Measurements from ENCODE around the gene RBM33.

The RBM33 gene

GRCh38 chr7:155738104-155738503 is 93.6 kb downstream of the RBM33 start:
- Histone ChIP-seq H3K18ac (ENCODE audit: low read length) (no peak overlapping the region), H2AK5ac (ENCODE audit: low read depth, low read length) (no peak overlapping the region), H3K27me3 (ENCODE audit: control insufficient read depth in 3 of 3, insufficient read depth in 3 of 3, low read depth in 1 of 3, low read length in 3 of 3) (no peaks in the 10 kb centered on the region), H2BK12ac (ENCODE audit: low read length) (no peak overlapping the region), H2AFZ (ENCODE audit: low read length) (no peak overlapping the region), H4K91ac (ENCODE audit: low read depth, low read length, poor library complexity) (no peak overlapping the region), H3K4me1 (ENCODE audit: control insufficient read depth in 2 of 2, insufficient read depth in 1 of 2, low read depth in 1 of 2, low read length in 2 of 2) (no peaks in the 10 kb centered on the region), H3K4me3 (ENCODE audit: low read length in 2 of 2) (no peak overlapping the region), H3K23ac (ENCODE audit: low read depth, low read length, poor library complexity) (no peak overlapping the region), H3K4ac (ENCODE audit: low read length) (no peak overlapping the region), H4K8ac (ENCODE audit: low read depth, low read length) (no peak overlapping the region), H3K14ac (ENCODE audit: low read length) (no peak overlapping the region), H3K79me1 (ENCODE audit: low read depth, low read length) (peaks cover 5% of the 10 kb centered on the region), H3K36me3 (replicated peaks in 1 of 2; ENCODE audit: control insufficient read depth in 2 of 2, insufficient read depth in 2 of 2, low read length in 2 of 2) (peaks cover 26 to 91% of the 10 kb centered on the region in 2 donors), H2BK5ac (ENCODE audit: low read length) (no peak overlapping the region), H3K4me2 (ENCODE audit: insufficient read depth, low read length, poor library complexity, severe bottlenecking) (no peak overlapping the region), H3K9ac (ENCODE audit: low read depth, low read length, poor library complexity) (no peak overlapping the region), H2BK120ac (ENCODE audit: low read depth, low read length) (no peak overlapping the region), H3K27ac (replicated peaks; ENCODE audit: low read length) (no peak overlapping the region), H3K9me3 (replicated peaks in 1 of 2; ENCODE audit: control insufficient read depth in 2 of 2, insufficient read depth in 1 of 2, low read depth in 1 of 2, low read length in 2 of 2) (no peaks in the 10 kb centered on the region), H2BK15ac (ENCODE audit: low read length) (no peak overlapping the region)
- no peak for DNase-seq (ENCODE audit: low spot score)
- WGBS, 2 donors (ENCODE audit: extremely low coverage in 2 of 2, insufficient read length in 2 of 2, insufficient replicate concordance in 1 of 2): no CpG with 5 or more reads among the region's 10 CpGs

DNA sequence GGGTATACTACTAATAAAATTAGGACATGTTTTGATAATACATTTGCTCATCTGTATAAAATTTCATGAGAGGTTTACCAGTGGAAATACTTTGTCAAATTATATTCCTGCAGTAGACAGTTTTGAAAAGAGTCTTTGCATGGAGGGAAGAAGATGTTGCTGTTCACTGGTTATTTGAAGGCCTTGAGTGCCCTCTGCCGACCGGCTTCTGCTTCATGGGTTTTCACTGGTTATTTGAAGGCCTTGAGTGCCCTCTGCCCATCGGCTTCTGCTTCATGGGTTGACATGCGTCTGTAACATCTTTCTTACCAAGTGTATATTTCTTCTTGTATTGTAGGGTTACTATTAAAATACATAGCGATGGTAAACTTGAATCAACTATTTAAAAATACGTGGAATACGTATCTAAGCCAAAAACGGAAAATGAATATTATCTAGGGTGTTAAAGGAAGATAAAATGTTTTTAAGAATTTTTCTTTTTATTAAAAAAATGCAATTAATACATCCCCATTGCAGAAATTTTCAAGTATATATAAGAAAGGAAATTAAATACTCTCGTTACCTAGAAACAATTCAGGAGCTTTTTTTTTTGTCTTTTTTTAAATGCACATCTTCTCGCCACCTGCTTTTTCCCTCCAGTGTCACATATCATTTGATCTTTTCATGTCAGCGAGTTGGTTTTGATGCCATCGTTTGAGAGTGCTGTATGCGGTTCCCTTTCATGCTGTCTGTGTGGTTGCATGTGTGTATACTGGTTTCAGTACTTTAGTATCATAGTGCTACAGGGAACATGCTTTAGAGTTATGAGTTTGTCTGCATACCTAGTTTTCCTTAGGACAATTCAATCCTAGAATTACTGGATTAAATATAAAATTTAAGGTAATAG is 94.4 kb downstream of the RBM33 start:
- H3K23ac ChIP-seq (ENCODE audit: low read depth, low read length, poor library complexity): no peak overlapping the region
- no peak overlapping the region for H2BK120ac ChIP-seq (ENCODE audit: low read depth, low read length)
- no peak overlapping the region for H3K9ac ChIP-seq (ENCODE audit: low read depth, low read length, poor library complexity)
- no peak overlapping the region for H3K4me2 ChIP-seq (ENCODE audit: insufficient read depth, low read length, poor library complexity, severe bottlenecking)
- no peak overlapping the region for H3K18ac ChIP-seq (ENCODE audit: low read length)
- no peak overlapping the region for H2BK15ac ChIP-seq (ENCODE audit: low read length)
- DNase-seq (ENCODE audit: low spot score): peak; percentile 30
- H2AFZ ChIP-seq (ENCODE audit: low read length): no peak overlapping the region
- H2BK5ac ChIP-seq (ENCODE audit: low read length): no peak overlapping the region
- H3K4me1 ChIP-seq (ENCODE audit: control insufficient read depth in 2 of 2, insufficient read depth in 1 of 2, low read depth in 1 of 2, low read length in 2 of 2): no peaks in the 10 kb centered on the region
- no peaks in the 10 kb centered on the region for H3K27me3 ChIP-seq (ENCODE audit: control insufficient read depth in 3 of 3, insufficient read depth in 3 of 3, low read depth in 1 of 3, low read length in 3 of 3)
- WGBS, 2 donors (ENCODE audit: extremely low coverage in 2 of 2, insufficient read length in 2 of 2, insufficient replicate concordance in 1 of 2): no CpG with 5 or more reads among the region's 13 CpGs
- no peak overlapping the region for H3K4me3 ChIP-seq (ENCODE audit: low read length in 2 of 2)
- H2AK5ac ChIP-seq (ENCODE audit: low read depth, low read length): no peak overlapping the region
- no peak overlapping the region for H4K91ac ChIP-seq (ENCODE audit: low read depth, low read length, poor library complexity)
- no peaks in the 10 kb centered on the region for H3K9me3 ChIP-seq (replicated peaks in 1 of 2; ENCODE audit: control insufficient read depth in 2 of 2, insufficient read depth in 1 of 2, low read depth in 1 of 2, low read length in 2 of 2)
- no peak overlapping the region for H3K14ac ChIP-seq (ENCODE audit: low read length)
- no peak overlapping the region for H4K8ac ChIP-seq (ENCODE audit: low read depth, low read length)
- H3K27ac ChIP-seq (replicated peaks; ENCODE audit: low read length): no peak overlapping the region
- H3K36me3 ChIP-seq (replicated peaks in 1 of 2; ENCODE audit: control insufficient read depth in 2 of 2, insufficient read depth in 2 of 2, low read length in 2 of 2): peaks cover 29 to 91% of the 10 kb centered on the region in 2 donors
- H3K4ac ChIP-seq (ENCODE audit: low read length): no peak overlapping the region
- H3K79me1 ChIP-seq (ENCODE audit: low read depth, low read length): peaks cover 5% of the 10 kb centered on the region
- H2BK12ac ChIP-seq (ENCODE audit: low read length): no peak overlapping the region

DNA sequence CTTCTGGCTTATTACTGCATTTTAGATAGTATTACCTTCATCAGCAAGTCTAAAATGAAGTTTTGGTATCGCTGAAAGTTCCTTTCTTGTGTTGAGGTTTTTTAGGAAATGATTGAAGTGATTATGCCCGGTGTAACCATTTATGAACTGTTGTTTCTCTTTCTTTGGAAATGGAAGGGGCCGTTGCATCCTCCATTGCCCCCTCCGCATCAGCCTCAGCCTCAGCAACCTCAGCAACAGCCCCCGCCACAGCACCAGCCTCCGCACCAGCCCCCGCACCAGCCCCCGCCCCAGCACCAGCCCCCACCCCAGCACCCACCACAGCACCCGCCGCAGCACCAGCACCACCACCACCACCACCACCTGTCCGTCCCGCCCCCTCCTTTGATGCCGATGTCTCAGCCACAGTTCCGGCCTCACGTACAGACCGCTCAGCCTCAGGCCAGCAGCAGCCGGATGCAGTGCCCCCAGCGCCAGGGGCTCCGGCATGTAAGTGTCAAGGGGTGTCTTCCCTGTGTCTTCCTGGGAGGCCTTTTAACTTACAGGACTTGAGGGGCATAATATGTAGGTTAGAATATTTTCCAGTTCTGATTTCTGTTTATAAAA is 95.2 kb downstream of the RBM33 start:
- H3K4me2 ChIP-seq (ENCODE audit: insufficient read depth, low read length, poor library complexity, severe bottlenecking): no peak overlapping the region
- no peak overlapping the region for H3K27ac ChIP-seq (replicated peaks; ENCODE audit: low read length)
- no peak overlapping the region for H4K8ac ChIP-seq (ENCODE audit: low read depth, low read length)
- no CpG with 5 or more reads among the region's 19 CpGs for WGBS, 2 donors (ENCODE audit: extremely low coverage in 2 of 2, insufficient read length in 2 of 2, insufficient replicate concordance in 1 of 2)
- H3K4ac ChIP-seq (ENCODE audit: low read length): no peak overlapping the region
- peaks cover 4% of the 10 kb centered on the region for H3K79me1 ChIP-seq (ENCODE audit: low read depth, low read length)
- no peak overlapping the region for H3K14ac ChIP-seq (ENCODE audit: low read length)
- no peak overlapping the region for H3K9ac ChIP-seq (ENCODE audit: low read depth, low read length, poor library complexity)
- H2BK12ac ChIP-seq (ENCODE audit: low read length): no peak overlapping the region
- DNase-seq (ENCODE audit: low spot score): no peak
- H4K91ac ChIP-seq (ENCODE audit: low read depth, low read length, poor library complexity): no peak overlapping the region
- peak overlapping the region; percentile 90 for H3K23ac ChIP-seq (ENCODE audit: low read depth, low read length, poor library complexity)
- H3K27me3 ChIP-seq (ENCODE audit: control insufficient read depth in 3 of 3, insufficient read depth in 3 of 3, low read depth in 1 of 3, low read length in 3 of 3): no peaks in the 10 kb centered on the region
- H3K4me3 ChIP-seq (ENCODE audit: low read length in 2 of 2): no peak overlapping the region
- no peak overlapping the region for H2AK5ac ChIP-seq (ENCODE audit: low read depth, low read length)
- no peak overlapping the region for H2BK15ac ChIP-seq (ENCODE audit: low read length)
- H2BK5ac ChIP-seq (ENCODE audit: low read length): no peak overlapping the region
- no peak overlapping the region for H2BK120ac ChIP-seq (ENCODE audit: low read depth, low read length)
- no peak overlapping the region for H3K18ac ChIP-seq (ENCODE audit: low read length)
- no peaks in the 10 kb centered on the region for H3K9me3 ChIP-seq (replicated peaks in 1 of 2; ENCODE audit: control insufficient read depth in 2 of 2, insufficient read depth in 1 of 2, low read depth in 1 of 2, low read length in 2 of 2)
- peaks cover 29 to 91% of the 10 kb centered on the region in 2 donors for H3K36me3 ChIP-seq (replicated peaks in 1 of 2; ENCODE audit: control insufficient read depth in 2 of 2, insufficient read depth in 2 of 2, low read length in 2 of 2)
- H2AFZ ChIP-seq (ENCODE audit: low read length): no peak overlapping the region
- H3K4me1 ChIP-seq (ENCODE audit: control insufficient read depth in 2 of 2, insufficient read depth in 1 of 2, low read depth in 1 of 2, low read length in 2 of 2): no peaks in the 10 kb centered on the region

GRCh38 chr7:155741082-155741481 is 96.6 kb downstream of the RBM33 start:
- H3K4me2 ChIP-seq (ENCODE audit: insufficient read depth, low read length, poor library complexity, severe bottlenecking): no peak overlapping the region
- no peak overlapping the region for H3K23ac ChIP-seq (ENCODE audit: low read depth, low read length, poor library complexity)
- no peak overlapping the region for H2BK12ac ChIP-seq (ENCODE audit: low read length)
- H4K91ac ChIP-seq (ENCODE audit: low read depth, low read length, poor library complexity): no peak overlapping the region
- no peak overlapping the region for H2BK15ac ChIP-seq (ENCODE audit: low read length)
- WGBS, 2 donors (ENCODE audit: extremely low coverage in 2 of 2, insufficient read length in 2 of 2, insufficient replicate concordance in 1 of 2): no CpG with 5 or more reads among the region's 8 CpGs
- H3K27me3 ChIP-seq (ENCODE audit: control insufficient read depth in 3 of 3, insufficient read depth in 3 of 3, low read depth in 1 of 3, low read length in 3 of 3): no peaks in the 10 kb centered on the region
- peaks cover 7% of the 10 kb centered on the region for H3K79me1 ChIP-seq (ENCODE audit: low read depth, low read length)
- H3K4ac ChIP-seq (ENCODE audit: low read length): no peak overlapping the region
- H3K27ac ChIP-seq (replicated peaks; ENCODE audit: low read length): no peak overlapping the region
- peaks cover 39 to 95% of the 10 kb centered on the region in 2 donors for H3K36me3 ChIP-seq (replicated peaks in 1 of 2; ENCODE audit: control insufficient read depth in 2 of 2, insufficient read depth in 2 of 2, low read length in 2 of 2)
- no peaks in the 10 kb centered on the region for H3K9me3 ChIP-seq (replicated peaks in 1 of 2; ENCODE audit: control insufficient read depth in 2 of 2, insufficient read depth in 1 of 2, low read depth in 1 of 2, low read length in 2 of 2)
- H2AK5ac ChIP-seq (ENCODE audit: low read depth, low read length): no peak overlapping the region
- H2AFZ ChIP-seq (ENCODE audit: low read length): no peak overlapping the region
- H3K14ac ChIP-seq (ENCODE audit: low read length): no peak overlapping the region
- H3K18ac ChIP-seq (ENCODE audit: low read length): no peak overlapping the region
- no peak overlapping the region for H2BK120ac ChIP-seq (ENCODE audit: low read depth, low read length)
- H3K4me3 ChIP-seq (ENCODE audit: low read length in 2 of 2): no peak overlapping the region
- no peaks in the 10 kb centered on the region for H3K4me1 ChIP-seq (ENCODE audit: control insufficient read depth in 2 of 2, insufficient read depth in 1 of 2, low read depth in 1 of 2, low read length in 2 of 2)
- no peak overlapping the region for H3K9ac ChIP-seq (ENCODE audit: low read depth, low read length, poor library complexity)
- DNase-seq (ENCODE audit: low spot score): no peak
- H2BK5ac ChIP-seq (ENCODE audit: low read length): no peak overlapping the region
- no peak overlapping the region for H4K8ac ChIP-seq (ENCODE audit: low read depth, low read length)
